Measurements from ENCODE around the gene NAV2.

Gene NAV2

GRCh38 chr11:19705936-19706335 lies 6.7 kb upstream of the NAV2 start:
- H3K4me3 ChIP-seq (replicated peaks; ENCODE audit: low read depth, low read length): no peak overlapping the region
- no peak for DNase-seq (ENCODE audit: low read depth)
- no peak for TF ChIP-seq CTCF (IDR thresholded peaks at IDR 0.05; ENCODE audit: low read length, missing control alignments)

GRCh38 chr11:19711911-19712280 lies 741 bp upstream of the NAV2 start:
- H3K4me3 ChIP-seq (replicated peaks; ENCODE audit: low read depth, low read length): peak overlapping the region; percentile 58
- DNase-seq (ENCODE audit: low read depth): no peak
- TF ChIP-seq CTCF (IDR thresholded peaks at IDR 0.05; ENCODE audit: low read length, missing control alignments): no peak

- no peak for DNase-seq (ENCODE audit: low read depth)
- TF ChIP-seq CTCF (IDR thresholded peaks at IDR 0.05; ENCODE audit: low read length, missing control alignments): no peak
- peak overlapping the region; percentile 79 for H3K4me3 ChIP-seq (replicated peaks; ENCODE audit: low read depth, low read length)
Observed at GRCh38 chr11:19713196-19714021, 772 bp downstream of the NAV2 start.

GRCh38 chr11:19714022-19714386 lies 1.4 kb downstream of the NAV2 start:
- DNase-seq (ENCODE audit: low read depth): no peak
- TF ChIP-seq CTCF (IDR thresholded peaks at IDR 0.05; ENCODE audit: low read length, missing control alignments): no peak
- H3K4me3 ChIP-seq (replicated peaks; ENCODE audit: low read depth, low read length): peak overlapping the region; percentile 79

- TF ChIP-seq CTCF (IDR thresholded peaks at IDR 0.05; ENCODE audit: low read length, missing control alignments): no peak
- peak; percentile 59 for DNase-seq (ENCODE audit: low read depth)
- peak overlapping the region; percentile 79 for H3K4me3 ChIP-seq (replicated peaks; ENCODE audit: low read depth, low read length)
Observed at GRCh38 chr11:19714387-19715363, 2.0 kb downstream of the NAV2 start.

GRCh38 chr11:19715373-19715772 lies 2.7 kb downstream of the NAV2 start:
- peak; percentile 81 for DNase-seq (ENCODE audit: low read depth)
- TF ChIP-seq CTCF (IDR thresholded peaks at IDR 0.05; ENCODE audit: low read length, missing control alignments): no peak
- peak overlapping the region; percentile 79 for H3K4me3 ChIP-seq (replicated peaks; ENCODE audit: low read depth, low read length)

Measured in fibroblast of pulmonary artery (primary cell).